Measurements from ENCODE around the gene HHIPL1. TPM values are rescaled to one million over a fixed set of nuclear protein-coding genes. Genes with fewer than 3 reads are reported as not detected.

The HHIPL1 gene
- total RNA-seq, 1 experiment from 2014 or later = not detected

GRCh38 chr14:99703381-99703780 lies 58.5 kb downstream of the HHIPL1 start:
- CTCF ChIA-PET = no interaction called here

GRCh38 chr14:99704037-99704436 lies 59.1 kb downstream of the HHIPL1 start:
- Mint-ChIP-seq H3K4me1 (ENCODE audit: low read depth, unreplicated experiment) (no peaks in the 10 kb centered on the region), H3K36me3 (ENCODE audit: insufficient read depth, unreplicated experiment) (no peaks in the 10 kb centered on the region), H3K27ac (ENCODE audit: unreplicated experiment) (no peak overlapping the region), H3K27me3 (ENCODE audit: unreplicated experiment) (peaks cover 24% of the 10 kb centered on the region), H3K4me3 (ENCODE audit: low read depth, unreplicated experiment) (no peak overlapping the region), H3K9me3 (ENCODE audit: low read depth, unreplicated experiment) (peaks cover 6% of the 10 kb centered on the region)
- TF ChIP-seq CTCF (IDR thresholded peaks at IDR 0.05; ENCODE audit: unreplicated experiment) = no peak
- no peak for DNase-seq
- intact Hi-C loops (cut with micrococcal nuclease; ENCODE audit: unreplicated experiment) = no loop called here
- BruUV-seq (replicated peaks) = no TSS peak
- CTCF ChIA-PET = no interaction called here

More at GRCh38 chr14:99703381-99703780, 58.5 kb downstream of the HHIPL1 start:
- intact Hi-C loops (cut with micrococcal nuclease; ENCODE audit: unreplicated experiment) = no loop called here
- DNase-seq = no peak
- no peak overlapping the region for H3K27ac Mint-ChIP-seq (ENCODE audit: unreplicated experiment)
- H3K36me3 Mint-ChIP-seq (ENCODE audit: insufficient read depth, unreplicated experiment) = no peaks in the 10 kb centered on the region
- no TSS peak for BruUV-seq (replicated peaks)
- no peak overlapping the region for H3K4me3 Mint-ChIP-seq (ENCODE audit: low read depth, unreplicated experiment)
- peaks cover 6% of the 10 kb centered on the region for H3K9me3 Mint-ChIP-seq (ENCODE audit: low read depth, unreplicated experiment)
- no peaks in the 10 kb centered on the region for H3K4me1 Mint-ChIP-seq (ENCODE audit: low read depth, unreplicated experiment)
- no peak for TF ChIP-seq CTCF (IDR thresholded peaks at IDR 0.05; ENCODE audit: unreplicated experiment)
- peaks cover 30% of the 10 kb centered on the region for H3K27me3 Mint-ChIP-seq (ENCODE audit: unreplicated experiment)

- H3K4me1 Mint-ChIP-seq (ENCODE audit: low read depth, unreplicated experiment) = no peaks in the 10 kb centered on the region
- peaks cover 19% of the 10 kb centered on the region for H3K27me3 Mint-ChIP-seq (ENCODE audit: unreplicated experiment)
- peaks cover 6% of the 10 kb centered on the region for H3K9me3 Mint-ChIP-seq (ENCODE audit: low read depth, unreplicated experiment)
- DNase-seq = no peak
- no peak for TF ChIP-seq CTCF (IDR thresholded peaks at IDR 0.05; ENCODE audit: unreplicated experiment)
- CTCF ChIA-PET = no interaction called here
- H3K27ac Mint-ChIP-seq (ENCODE audit: unreplicated experiment) = no peak overlapping the region
- intact Hi-C loops (cut with micrococcal nuclease; ENCODE audit: unreplicated experiment) = no loop called here
- no peaks in the 10 kb centered on the region for H3K36me3 Mint-ChIP-seq (ENCODE audit: insufficient read depth, unreplicated experiment)
- BruUV-seq (replicated peaks) = no TSS peak
- no peak overlapping the region for H3K4me3 Mint-ChIP-seq (ENCODE audit: low read depth, unreplicated experiment)
Measured at GRCh38 chr14:99706107-99706900, 61.4 kb downstream of the HHIPL1 start.

GRCh38 chr14:99707420-99707819 lies 62.5 kb downstream of the HHIPL1 start:
- no peaks in the 10 kb centered on the region for H3K36me3 Mint-ChIP-seq (ENCODE audit: insufficient read depth, unreplicated experiment)

More at GRCh38 chr14:99707420-99707819, 62.5 kb downstream of the HHIPL1 start:
- CTCF ChIA-PET = no interaction called here
- H3K4me1 Mint-ChIP-seq (ENCODE audit: low read depth, unreplicated experiment) = no peaks in the 10 kb centered on the region
- H3K4me3 Mint-ChIP-seq (ENCODE audit: low read depth, unreplicated experiment) = no peak overlapping the region
- intact Hi-C loops (cut with micrococcal nuclease; ENCODE audit: unreplicated experiment) = no loop called here
- DNase-seq = no peak
- BruUV-seq (replicated peaks) = no TSS peak
- TF ChIP-seq CTCF (IDR thresholded peaks at IDR 0.05; ENCODE audit: unreplicated experiment) = no peak
- peaks cover 19% of the 10 kb centered on the region for H3K27me3 Mint-ChIP-seq (ENCODE audit: unreplicated experiment)
- H3K27ac Mint-ChIP-seq (ENCODE audit: unreplicated experiment) = no peak overlapping the region
- H3K9me3 Mint-ChIP-seq (ENCODE audit: low read depth, unreplicated experiment) = peaks cover 6% of the 10 kb centered on the region
